HG03342 (cell line): ENCODE data around the gene CCDC17.

Experiments
- ATAC-seq: cut with Tn5 transposase; IDR thresholded peaks from one replicate; pipeline ENCODE4 v1.9.1; 2021; ENCODE audit warnings: mild to moderate bottlenecking, moderate library complexity; ENCODE audit not compliant: unreplicated experiment

CCDC17 gene

DNA sequence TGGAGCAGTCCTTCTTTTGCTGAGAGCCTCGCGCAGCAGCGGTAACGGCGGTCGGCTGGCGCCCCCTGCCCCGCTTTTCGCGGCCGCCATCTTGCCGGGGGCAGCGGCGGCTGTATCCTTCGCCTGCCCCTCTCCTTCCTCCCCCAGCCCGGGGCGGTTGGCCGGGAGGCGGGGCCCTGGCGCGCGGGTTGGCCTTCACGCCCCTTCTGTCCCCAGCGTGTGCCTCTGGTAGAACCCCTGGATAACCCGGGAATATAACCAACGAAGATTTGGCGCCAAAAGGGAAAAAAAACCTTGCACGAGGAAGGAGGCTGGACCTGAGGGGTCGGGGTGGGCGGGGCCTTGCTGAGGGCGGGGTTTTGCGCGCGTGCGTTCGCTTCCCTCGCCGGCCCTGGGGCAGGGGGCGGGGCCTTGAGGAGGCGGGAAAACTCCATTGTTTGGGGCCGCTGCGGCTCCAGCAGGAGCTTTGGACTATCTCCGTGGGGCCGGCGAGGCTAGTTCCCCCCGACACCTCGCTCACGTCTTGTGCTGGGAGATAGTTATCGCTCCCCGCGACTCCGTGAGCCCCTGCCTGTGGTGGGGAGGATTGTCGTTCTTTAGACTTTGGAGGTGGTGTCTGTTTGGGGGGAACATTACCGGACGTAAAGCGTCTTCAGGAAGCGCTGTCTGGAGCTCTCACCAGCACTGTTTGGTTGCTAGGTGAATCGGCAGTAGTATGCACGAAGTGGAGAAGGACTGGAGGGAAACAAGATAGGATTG lies 39.3 kb downstream of the CCDC17 start:
- ATAC-seq, result peak; percentile 26

DNA sequence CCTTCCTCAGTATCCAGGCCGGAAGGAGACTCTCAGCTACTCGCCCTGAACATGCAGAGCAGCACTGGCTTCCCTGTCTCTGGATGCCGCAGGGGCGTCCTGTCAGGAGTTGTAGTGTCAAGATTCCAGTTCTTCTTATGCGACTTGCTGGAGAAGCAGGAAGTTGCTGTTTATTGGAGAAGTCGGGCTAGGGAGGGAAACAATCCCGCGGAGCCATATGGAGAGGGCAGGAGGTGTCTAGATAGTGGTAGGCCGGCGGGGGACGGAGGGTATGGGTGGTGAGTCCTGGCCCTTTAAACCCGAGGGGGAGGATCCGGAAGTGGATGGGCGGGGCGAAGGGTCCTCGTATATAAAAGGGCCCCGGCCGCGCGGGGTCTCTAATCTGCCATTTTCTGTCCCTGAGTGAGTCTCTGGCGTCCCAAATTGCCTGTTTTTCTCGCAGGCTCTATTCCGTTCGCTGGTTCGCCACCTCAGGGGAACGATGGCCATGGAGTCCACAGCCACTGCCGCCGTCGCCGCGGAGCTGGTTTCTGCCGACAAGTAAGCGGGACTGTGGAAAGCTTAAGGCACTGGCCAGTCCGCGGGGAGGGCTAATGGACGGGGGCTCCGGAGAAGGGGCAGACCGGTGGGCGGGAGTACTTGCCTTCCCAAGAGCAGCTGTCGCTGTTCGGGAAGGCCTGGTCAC lies 40.0 kb downstream of the CCDC17 start, which contains the start of gene NASP:
NASP (plus strand) TSS at position 376 of the 685 bp plus-strand sequence; CDS start at position 482, 106 bp downstream.
- ATAC-seq, result peak; percentile 45

DNA sequence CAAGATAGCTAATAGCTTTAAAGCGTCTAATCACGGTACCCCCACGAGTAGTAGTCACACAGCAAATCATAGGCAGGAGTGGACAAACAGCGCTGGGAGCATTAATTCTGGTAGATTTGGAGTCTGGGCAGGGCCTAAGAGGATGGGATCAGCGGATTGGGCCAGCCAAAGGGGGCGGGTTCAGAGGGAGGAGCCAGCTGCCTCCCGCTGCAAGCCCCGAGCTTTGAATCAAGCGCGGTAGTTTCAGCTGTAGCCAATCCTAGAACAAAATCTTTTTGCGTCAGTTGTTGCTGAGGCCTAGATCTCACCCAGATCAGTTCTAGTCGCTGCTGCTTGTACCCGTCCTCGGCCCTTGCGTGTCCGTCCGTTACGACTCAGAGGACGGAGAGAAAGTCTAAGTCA lies 40.6 kb downstream of the CCDC17 start:
- ATAC-seq, result peak; percentile 65

DNA sequence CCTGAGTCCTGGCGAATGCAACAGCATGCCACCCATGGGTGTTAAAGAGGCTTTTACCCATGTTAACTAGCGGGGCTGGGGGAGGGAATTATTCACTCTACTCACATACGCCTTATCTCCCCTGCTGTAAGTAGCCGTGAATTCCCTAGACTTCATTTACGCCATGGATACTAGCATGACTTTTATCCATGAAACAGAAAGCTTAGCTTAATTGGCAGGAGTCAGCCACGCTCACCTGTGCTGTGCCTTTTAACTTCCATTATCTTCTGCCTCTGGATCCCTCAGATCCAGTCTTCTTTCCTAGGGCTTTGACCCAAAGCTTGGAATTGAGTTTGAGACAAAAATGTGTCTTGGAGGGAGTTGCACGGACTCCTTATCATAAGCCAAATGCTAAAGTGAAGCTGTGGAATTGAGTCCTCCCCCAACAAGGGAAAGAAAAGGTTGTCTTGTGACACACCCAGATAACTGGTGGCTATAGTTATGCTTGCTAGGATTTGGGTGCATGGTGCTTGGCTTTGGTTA lies 49.7 kb downstream of the CCDC17 start:
- no peak for ATAC-seq

DNA sequence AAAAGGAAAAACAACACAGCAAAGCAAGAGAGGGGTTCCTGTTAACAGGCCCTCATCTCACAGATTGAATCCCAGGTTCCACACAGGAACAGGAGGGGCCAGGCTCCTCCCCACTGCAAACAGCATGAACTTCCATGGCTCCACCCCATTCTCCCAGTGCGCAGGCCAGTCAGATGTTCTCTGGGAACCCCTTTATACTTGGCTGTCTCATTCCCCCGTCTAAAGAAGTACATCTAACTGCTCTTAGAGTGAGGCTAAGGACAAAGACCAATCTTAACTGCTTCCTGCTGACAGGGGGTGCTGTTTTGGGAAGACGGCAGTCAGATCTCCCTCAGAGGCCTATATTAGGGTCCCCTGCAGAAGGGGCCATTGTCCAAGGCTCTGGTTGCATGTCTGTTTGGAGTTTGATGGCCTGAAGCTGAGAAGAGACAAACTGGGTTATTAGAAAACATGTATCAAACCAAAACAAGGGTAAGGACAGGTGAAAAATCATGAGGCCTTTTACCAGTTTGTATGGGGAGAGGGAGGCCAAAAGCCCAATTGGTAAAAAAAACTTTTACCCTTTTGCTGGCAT lies 50.5 kb downstream of the CCDC17 start:
- no peak for ATAC-seq

DNA sequence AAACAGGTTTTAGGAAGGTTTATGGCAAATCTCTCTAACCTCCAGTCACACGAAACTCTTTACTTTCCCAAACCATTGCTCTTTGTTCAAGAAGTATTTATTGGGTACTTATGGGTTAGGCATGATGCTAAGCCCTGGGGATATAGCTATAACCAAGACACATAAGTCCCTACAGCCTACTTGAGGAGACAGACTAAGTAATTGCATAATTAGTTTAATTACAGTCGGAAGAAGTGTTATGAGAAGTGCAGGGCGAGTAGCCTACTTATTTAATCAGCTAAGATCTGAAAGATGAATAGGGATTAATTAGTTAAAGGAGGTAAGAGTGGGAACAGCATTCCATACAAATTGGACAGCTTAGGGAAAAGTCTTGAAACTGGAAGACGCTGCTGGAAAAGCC lies 53.2 kb downstream of the CCDC17 start:
- no peak for ATAC-seq
